Posterior vena cava (tissue), 2 donors: Measurements from ENCODE around the gene FOXF1. TPM values are rescaled to one million over a fixed set of nuclear protein-coding genes. Genes with fewer than 3 reads are reported as not detected.

ENCODE experiments used
- DNase-seq: peaks from one replicate; pipeline ENCODE4 v3.0.0-alpha.2; 2020; ENCODE audit warnings: low spot score
- intact Hi-C, 2 donors: fragments of 100-400 bp; cut with DNase I; formaldehyde crosslinking; loops; one replicate each; pipeline versions ENCODE4 v1.14.1 to v1.14.2; 2022 to 2023
- long read RNA-seq, 2 donors: library from polyadenylated mRNA; unstranded; transcript quantifications; one replicate each; pipeline ENCODE4 v2.0.0, GENCODE V29; 2020 to 2021
- total RNA-seq, 2 donors: library from RNA; stranded (reverse); fragmentation: NEBNext Ultra II Directional; extraction: Animal tissue kit (Norgen Biotek cat#: 25700); gene quantifications; one replicate each; pipeline ENCODE4 v1.2.1, GENCODE V29; 2021
- donor health status: DM: yes; HTN: yes; CAD: no.
- donor health status: DM: yes; HTN: yes; CAD: no.

FOXF1 gene
- 1 to 10 TPM; 2.5 to 4.3 TPM for total RNA-seq
- long read RNA-seq, donor 1, partial matches to known transcripts, result 0 of 2 reads
- long read RNA-seq, donor 1, other reads (novel, unspliced or antisense), result 1 of 2 reads
- long read RNA-seq, donor 2, partial matches to known transcripts, result 0 of 3 reads
- long read RNA-seq, donor 2, other reads (novel, unspliced or antisense), result 0 of 3 reads

DNA sequence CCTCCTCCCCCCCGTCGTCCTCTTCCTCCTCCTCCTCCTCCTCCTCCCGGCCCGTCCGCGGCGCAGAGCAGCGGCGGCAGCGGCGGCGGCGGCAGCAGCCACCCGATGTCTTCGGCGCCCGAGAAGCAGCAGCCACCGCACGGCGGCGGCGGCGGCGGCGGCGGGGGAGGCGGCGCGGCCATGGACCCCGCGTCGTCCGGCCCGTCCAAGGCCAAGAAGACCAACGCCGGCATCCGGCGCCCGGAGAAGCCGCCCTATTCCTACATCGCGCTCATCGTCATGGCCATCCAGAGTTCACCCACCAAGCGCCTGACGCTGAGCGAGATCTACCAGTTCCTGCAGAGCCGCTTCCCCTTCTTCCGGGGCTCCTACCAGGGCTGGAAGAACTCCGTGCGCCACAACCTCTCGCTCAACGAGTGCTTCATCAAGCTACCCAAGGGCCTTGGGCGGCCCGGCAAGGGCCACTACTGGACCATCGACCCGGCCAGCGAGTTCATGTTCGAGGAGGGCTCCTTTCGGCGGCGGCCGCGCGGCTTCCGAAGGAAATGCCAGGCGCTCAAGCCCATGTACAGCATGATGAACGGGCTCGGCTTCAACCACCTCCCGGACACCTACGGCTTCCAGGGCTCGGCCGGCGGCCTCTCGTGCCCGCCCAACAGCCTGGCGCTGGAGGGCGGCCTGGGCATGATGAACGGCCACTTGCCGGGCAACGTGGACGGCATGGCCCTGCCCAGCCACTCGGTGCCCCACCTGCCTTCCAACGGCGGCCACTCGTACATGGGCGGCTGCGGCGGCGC, at the start of gene FOXF1:
Gene FOXF1 (plus strand): TSS at position 63 of the 797 bp plus-strand sequence. CDS start 43 bp downstream, at position 106.
- intact Hi-C loops, result no loop called here
- no peak for DNase-seq

DNA sequence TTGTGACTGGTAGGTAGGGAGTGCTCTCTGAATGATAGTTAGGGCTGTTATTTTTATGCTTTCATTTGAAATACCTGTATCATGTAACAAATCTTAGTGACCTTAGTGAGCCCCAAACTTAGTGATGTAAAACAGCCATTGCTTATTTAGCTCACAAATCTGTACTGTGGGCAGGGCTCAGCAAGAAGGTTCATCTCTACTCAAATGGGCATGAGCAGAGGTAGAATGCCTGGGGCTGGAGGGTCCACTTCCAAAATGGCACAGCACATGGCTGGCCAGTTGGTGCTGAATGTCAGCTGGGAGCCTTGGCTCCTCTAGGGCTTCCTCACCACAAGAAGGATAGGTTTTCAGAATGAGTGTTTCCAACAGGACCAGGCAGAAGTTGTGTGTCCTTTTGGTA, 49.3 kb upstream of the FOXF1 start:
- no peak for DNase-seq
- intact Hi-C loops, result no loop called here

DNA sequence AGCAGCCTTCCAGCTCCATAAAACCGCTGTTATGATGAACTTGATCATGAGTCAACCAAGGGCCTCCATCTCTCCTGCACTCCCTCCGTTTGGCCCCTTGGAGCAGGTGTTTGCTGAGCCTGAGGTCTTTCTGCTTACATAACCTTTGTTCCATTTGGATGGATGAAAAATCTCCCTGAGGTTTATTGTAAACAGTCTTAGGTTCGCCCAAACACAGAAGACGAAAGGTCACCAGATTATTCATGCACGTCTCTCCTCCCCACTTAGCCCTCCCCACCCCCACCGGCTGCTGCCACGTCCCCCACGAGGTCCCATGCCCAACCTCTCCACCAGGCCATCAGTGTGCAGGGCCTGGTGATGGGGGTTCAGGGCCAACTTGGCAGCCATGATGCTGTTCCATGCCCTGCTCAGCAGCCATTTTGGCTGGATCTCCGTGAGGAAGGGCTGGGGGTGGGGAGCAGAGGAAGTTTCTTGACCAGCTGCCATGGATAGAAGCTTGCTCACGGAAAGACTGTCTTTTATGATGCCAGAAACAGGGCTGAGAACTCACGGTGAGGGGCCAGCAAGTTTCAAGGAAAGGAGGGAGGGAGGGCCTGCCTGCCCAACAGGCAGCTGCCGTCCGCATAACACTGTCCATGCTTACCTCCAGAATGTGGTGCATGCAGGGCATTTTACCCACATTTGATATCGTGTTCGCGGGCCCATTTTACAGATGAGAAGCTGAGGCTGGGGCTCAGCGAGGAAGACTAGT, 47.8 kb upstream of the FOXF1 start:
- intact Hi-C loops, result no loop called here
- no peak for DNase-seq

DNA sequence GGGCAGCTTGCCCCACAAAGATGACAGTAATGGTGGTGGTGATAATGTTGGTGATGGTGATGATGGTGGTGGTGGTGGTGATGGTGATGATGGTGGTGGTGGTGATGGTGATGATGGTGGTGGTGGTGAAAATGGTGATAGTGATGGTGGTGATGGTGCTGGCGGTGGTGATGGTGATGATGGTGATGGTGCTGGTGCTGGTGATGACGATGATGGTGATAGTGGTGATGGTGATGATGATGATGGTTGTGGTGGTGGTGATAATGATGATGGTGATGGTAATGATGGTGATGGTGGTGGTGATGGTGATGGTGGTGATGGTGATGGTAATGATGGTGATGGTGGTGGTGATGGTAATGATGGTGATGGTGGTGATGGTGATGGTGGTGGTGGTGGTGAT, 46.3 kb upstream of the FOXF1 start:
- intact Hi-C loops, result no loop called here
- no peak for DNase-seq

DNA sequence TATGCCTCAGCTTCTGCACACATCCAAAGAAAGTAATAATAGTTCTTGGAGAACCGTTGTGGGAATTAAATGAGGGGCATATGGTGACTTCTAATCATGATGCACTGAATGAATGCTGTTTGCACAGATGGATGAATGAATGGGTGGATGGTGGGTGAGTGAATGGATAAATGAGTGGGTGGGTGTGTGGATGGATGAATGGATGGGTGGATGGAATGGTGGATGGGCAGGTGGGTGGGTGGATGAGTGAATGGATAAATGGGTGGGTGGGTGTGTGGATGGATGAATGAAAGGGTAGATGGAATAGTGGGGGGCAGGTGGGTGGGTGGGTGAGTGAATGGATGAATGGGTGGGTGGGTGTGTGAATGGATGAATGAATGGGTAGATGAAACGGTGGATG, 44.9 kb upstream of the FOXF1 start:
- intact Hi-C loops, result no loop called here
- no peak for DNase-seq

DNA sequence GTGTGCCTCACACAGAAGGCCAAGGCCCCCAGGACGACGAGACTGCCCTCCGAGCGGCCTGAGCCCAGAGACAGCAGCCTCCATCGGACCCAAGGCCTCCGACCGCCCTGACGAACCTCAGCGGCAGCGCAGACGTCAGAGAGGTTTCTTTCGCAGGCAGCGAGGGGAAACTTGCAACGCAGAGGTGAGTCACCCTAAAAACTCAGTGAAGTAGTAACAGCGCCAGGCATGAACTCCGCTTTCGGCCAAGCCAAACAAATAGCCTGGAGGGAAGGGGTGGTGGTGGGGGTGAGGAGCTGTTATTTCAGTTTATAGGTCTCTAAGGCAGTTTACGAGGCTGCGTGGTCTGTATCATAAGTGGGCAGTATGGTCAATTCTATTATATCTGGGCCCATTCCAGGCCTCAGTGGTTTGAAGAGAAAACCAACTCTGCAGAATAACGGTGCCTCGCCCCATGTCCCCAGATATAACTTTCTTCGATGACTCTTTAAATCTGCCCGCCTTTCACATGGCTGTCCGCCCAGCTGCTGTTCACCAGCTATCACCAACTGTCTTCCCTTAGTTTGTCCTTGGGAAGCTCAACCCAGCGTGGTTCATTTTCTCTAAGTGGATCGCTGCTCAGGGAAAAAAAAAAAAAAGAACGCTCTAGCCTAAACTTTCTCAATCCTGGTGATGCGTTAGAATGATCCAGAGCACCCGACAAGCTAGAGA, 43.5 kb upstream of the FOXF1 start:
- intact Hi-C loops, result no loop called here
- DNase-seq, result no peak

DNA sequence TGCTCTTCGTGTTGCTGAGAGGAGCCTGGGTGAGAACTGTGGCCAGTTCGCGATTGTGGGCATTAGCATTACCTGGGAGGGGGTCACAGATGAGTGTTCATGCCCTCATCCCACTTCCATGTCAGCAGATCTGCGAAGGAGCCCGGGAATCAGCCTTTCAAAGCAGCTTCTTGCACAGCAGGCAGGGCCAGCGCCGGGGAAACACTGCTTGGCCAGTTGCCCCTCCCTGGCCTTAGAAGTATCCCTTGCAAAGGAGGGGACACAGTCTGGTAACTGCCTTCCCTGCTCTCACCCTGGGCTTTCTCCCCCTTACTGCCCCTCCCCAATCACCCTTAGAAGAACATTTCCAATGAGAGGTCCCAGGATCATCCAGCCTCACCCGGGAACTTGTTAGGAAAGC, 42.8 kb upstream of the FOXF1 start:
- DNase-seq, result no peak
- intact Hi-C loops, result no loop called here

DNA sequence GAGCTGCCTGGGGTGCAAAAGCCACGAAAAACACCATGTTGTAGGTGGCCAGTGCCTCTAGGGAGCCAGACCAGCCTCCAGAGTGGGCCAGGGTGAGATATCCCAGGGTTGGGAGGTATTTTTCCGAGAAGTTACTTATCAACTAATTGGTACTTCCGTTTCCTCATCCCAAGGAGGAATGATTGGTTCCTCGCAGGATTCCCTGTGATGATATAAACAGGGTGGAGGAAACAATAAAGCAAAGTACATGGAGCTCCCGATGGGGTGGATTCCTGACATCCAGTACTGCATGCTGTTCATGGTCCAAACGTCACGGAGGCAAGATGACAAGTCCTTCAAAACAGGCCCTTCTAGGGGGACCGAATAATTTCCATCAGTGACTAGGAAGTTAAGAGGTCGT, 39.4 kb upstream of the FOXF1 start:
- intact Hi-C loops, result no loop called here
- DNase-seq, result no peak

DNA sequence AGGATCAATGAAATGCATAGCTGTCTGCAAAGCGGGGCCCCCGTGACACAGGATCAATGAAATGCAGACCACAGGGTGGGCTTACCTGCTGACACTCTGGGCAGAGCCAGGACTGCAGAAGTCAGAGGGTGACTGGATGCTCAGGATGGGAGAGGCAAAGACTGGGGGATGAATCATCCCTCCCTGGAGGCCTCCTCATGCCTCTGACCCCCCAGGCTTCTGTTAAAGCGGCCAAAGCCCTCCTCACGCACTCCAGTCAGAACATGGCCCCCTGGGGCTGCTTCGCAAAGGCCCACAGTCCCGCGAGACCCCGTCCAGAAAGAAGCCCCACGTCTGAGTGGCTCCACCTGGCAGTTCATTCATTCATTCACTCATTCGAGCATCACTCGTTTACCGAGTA, 38.4 kb upstream of the FOXF1 start:
- no peak for DNase-seq
- intact Hi-C loops, result no loop called here

DNA sequence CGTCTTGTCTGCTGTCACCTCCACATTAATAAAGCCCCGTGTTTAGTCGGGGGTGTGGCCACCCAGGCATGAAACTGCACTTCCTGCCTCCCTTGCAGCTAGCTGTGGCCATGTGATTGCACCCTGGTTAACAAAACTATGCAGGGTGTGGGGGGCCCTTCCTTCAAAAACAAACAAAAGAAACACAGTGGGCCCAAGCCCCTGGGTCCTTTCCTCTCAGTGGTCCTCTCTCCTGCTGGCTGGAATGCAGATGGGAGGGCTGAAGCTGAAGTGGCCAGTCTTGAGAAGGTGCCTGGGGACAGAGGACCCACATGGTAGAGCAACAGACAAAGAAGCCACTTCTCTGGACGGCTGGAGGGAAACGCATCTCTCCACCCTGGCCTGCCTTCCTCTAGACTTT, 38.0 kb upstream of the FOXF1 start:
- no peak for DNase-seq
- intact Hi-C loops, result no loop called here

DNA sequence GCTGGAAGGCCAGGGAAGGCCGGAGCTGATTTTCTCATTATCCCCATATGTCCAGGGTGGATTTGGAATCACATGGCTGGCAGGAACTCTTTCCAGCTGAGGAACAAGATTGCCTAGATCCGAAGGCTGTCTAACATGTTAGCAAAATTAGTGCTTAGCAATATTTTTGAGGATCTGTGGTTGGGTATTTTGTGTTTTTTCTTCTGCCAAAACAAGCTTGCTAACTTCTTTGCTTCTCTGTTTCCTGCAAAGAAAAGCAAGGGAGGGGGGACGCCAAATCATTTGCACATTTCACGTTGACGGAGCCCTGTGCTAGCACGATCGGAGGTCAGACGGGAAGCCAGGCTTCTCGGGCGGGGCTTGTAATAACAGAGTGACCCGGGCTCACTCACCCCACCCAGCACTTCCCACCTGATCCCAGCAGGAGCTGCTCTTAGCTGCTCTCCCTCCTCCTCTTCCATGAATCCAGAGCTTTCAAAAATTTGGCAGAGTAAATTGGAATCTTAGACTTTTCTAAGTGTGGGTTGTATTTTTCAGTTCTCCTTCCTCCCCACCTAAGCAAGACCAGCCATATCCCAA, 33.3 kb upstream of the FOXF1 start:
- DNase-seq, result no peak
- intact Hi-C loops, result loop anchor here in 1 of 2 donors (5.0 kb wide), 1 partner anchor 370 kb away; no protein-coding TSS in a partner anchor

DNA sequence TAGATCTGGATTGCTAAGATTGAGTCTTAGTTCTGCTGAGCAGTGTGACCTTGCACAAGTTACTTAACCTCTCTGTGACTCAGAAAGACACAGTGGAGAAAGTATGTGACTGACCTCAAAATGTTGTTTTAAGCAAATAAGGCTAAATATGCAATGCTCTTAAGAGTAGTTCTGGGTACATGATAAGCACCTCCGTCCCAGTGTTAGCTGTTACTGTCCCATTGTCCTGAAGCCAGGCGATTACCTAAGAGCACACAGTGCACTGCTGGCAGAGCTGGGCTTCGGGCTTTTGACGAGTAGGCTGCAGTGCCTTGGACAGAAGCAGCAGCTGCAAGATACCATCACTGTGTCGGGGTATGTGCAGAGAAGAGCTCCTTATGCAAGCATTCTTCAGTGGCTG, 32.7 kb upstream of the FOXF1 start:
- intact Hi-C loops, result loop anchor here in 1 of 2 donors (5.0 kb wide), 1 partner anchor 370 kb away; no protein-coding TSS in a partner anchor
- no peak for DNase-seq

DNA sequence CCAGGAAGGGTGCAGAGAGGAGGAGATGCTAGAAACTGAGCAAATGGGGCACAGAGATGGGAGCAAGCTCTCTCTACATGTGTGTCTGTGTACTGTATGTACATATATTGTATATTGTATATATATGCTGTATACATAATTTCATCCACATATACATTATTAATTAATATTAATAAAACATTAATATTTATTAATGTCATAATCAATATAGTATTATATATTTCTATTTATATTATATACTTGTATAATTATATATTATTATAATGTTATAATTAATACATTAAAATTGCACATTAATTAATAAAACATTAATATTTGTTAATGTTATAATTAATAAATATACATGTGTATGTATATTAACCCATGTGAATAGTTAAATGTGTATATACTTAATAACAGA, 31.5 kb upstream of the FOXF1 start:
- intact Hi-C loops, result loop anchor here in 1 of 2 donors (5.0 kb wide), 1 partner anchor 371 kb away; no protein-coding TSS in a partner anchor
- DNase-seq, result no peak

DNA sequence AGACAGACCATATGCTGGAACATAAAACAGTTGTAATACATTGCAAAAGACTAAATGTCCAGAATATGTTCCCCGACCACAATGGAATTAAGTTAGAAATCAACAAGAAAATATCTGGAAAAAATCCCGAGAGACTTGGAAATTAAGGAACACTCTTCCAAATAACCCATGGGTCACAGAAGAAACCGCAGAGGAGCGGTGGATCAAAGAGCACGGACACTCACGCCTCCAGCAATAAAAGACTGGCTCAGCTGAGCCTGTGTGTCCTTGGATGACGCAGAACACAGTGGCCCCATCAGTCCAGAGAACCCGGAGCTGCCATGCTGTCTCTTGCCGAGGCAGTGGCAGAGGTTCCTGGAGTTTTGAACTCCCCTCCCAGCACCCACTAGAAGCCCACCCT, 30.9 kb upstream of the FOXF1 start:
- intact Hi-C loops, result loop anchor here in 1 of 2 donors (5.0 kb wide), 1 partner anchor 372 kb away; no protein-coding TSS in a partner anchor
- DNase-seq, result no peak

DNA sequence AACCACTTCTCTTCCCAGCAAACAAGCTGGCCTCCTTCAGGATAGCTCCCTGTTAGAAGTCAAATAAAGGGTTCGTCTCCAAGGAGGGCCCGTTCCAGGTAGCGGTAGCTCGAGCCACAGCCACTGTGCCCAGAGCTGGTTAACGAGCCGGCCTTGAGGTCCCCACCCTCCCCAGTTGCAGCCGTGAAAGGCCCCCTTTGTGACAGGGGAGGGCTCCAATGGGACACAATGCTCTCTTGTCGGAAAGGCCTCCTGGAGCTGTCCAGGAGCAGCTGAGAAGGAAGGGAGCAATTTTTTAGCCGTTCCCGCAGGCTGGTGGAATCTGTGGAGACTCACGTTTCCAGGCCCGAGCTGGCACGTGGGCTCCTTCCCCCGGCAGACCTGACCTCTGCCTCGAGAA, 29.9 kb upstream of the FOXF1 start:
- DNase-seq, result no peak
- intact Hi-C loops, result no loop called here

DNA sequence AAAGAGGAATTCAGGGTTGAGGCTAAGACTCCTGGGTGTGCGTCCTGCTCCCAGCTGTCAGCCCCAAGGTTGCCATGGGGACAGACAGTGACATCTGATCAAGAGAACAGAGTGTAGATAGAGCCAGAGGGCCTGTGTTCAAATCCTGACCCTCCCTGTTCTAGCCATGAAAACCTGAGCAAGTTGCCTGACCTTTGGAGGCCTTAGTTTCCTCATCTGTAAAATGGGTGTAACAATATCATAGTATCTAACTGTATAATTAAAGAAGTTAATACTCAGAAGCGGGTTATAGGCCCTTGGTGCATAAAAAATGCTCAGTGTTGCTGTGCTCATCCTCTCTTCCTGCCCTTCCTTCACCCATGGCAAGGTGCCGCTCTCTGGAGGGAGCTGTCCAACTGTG, 28.7 kb upstream of the FOXF1 start:
- no peak for DNase-seq
- intact Hi-C loops, result no loop called here

DNA sequence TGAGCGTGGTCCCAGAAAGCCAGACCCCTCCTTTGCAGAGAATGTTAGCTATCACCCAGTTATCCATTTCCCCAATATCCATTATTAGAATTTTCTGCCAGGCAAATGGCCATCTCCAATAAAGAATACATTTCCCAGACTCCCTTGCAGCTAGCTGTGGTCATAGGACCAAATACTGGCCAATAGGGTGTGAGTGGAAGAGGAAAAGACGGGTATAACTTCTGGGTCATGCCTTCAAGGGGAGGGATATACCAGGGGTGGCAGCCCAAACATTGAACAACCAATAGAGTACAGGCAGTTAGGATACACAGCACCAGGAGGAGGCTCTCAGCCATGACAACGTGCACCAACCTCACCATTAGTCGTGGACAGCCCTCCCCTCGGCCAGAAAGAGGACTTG, 26.1 kb upstream of the FOXF1 start:
- no peak for DNase-seq
- intact Hi-C loops, result no loop called here

DNA sequence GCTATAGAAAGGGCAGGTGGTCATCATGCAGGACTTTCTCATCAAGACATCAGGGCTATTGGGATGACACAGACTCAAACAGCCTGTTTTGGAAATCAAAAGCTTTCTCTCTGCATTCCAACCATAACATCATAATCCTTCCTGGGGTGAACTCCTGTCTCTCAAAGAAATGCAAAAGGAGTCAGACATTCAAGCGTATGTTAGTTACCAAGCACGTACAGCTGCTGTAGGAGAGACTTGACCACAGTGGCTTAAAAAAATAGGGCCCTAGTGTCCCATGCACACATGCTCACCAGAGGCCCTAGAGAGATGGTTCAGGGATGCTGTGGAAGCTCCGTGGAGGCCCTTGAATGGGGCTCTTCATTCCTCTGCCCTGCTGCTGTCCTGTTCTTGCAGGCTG, 24.6 kb upstream of the FOXF1 start:
- no peak for DNase-seq
- intact Hi-C loops, result no loop called here

DNA sequence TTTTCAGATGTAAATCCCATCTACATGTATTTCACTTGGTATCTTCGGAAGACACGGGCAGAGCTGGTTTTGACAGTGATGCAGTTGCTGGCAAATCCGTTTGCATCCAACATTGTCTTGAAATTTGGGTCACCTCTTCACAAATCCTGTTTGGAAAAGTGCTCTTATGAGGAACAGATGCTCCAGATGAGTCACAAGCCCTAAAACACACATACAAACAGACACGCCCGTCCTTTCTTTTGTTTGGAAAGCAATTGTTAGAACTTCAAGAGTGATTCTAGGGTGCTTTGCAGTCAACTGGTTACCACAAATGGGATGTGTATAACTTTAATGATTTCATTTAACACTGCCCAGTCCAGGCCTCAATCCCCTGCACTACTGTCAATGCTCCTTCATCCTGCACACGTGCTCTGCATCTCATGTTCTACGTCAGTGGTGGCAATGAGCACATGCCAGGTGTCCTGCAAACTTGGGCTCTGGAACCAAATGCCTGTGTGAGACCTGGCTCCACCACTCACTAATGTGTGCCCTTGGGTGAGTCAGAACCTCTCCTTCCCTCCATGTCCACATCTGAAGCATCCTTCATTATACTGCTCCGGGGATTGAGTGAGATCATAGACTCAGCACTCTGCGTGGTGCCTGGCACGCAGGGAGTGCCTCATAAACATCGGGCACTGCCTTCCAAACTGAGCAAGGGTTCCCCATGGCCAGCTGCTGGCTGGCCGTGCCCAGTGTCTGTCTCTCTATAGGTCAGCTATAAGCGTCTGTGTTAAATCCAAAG, 19.3 kb upstream of the FOXF1 start:
- intact Hi-C loops, result no loop called here
- no peak for DNase-seq
